ENCODE results near the gene DNAH9. TPM values are rescaled to one million over a fixed set of nuclear protein-coding genes. Genes with fewer than 3 reads are reported as not detected.

The DNAH9 gene
- total RNA-seq, 2 donors from 2014 or later, result not detected

DNA sequence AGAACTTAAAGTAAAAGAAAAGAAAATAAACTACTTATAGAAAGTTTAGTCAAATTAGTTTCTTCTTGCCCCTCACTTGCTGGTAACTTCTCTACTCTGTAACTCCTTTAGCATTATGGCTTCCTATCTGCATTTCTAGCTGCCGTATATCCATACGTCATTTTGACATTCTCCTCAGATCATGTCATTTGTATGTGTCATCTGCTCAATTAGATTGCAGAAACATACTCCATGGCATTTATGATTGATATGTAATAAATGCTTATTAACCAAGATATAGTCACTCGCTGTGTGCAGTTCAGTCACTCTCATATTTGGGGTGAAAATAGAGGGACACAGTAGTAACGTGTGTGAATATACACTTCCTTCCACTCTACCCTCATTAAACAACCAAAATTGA is 295.6 kb downstream of the DNAH9 start:
- no peak for ATAC-seq
- Mint-ChIP-seq H3K9me3 (peaks cover 0 to 4% of the 10 kb centered on the region in 2 donors), H3K36me3 (no peaks in the 10 kb centered on the region), H3K27ac (no peak overlapping the region)
- DNase-seq (ENCODE audit: low spot score in 2 of 2), result no peak

DNA sequence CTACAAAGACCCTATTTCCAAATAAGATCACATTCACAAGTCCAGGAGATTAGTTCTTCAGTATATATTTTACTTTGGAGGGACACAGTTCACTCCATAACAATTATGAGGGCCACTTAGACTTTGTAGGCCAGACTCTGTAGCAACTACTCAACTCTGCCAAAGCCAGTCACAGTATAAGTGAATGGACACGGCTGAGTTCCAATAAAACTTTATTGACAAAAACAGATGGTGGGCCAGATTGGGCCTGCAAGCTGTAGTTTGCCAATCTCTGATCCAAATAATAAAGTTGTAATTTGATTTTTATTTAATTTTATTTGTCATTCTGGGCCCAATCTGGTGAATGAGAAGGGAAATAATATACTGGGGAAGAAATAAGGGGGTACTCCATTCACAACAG is 297.9 kb downstream of the DNAH9 start:
- no peaks in the 10 kb centered on the region for H3K36me3 Mint-ChIP-seq
- H3K9me3 Mint-ChIP-seq, result peaks cover 0 to 4% of the 10 kb centered on the region in 2 donors
- ATAC-seq (no peak), DNase-seq (ENCODE audit: low spot score in 2 of 2) (no peak)
- H3K27ac Mint-ChIP-seq, result no peak overlapping the region

DNA sequence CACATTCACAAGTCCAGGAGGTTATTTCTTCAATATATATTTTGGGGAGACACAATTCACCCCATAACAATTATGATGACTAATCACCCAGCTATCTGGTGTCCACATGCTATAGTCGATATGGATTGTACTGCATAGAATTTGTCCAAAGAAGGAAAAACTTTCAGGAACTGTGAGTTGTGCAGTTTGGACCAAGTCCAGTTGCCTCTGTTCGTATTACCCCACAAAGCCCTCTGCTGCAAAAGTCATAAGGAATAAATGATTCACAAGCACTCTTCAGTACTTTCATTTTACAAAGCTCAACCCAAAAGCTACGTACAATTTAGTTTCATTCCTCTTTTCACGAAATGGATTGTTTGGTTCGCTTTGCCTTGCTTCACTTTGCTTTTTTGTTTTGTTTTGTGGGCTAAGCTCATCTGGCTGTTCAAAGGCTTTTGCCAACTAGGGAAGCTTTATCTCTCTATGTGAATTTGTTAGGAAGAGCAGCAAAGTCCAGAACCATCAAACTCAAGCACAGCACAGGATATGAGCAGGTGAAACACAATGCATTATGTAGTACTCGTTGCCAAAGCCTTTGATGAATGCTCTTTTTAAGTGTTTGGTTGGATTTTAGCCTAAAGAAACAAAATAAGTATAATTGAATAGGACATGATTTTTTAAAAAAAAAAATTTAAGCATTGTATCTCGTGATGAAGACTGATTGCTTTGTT is 300.4 kb downstream of the DNAH9 start:
- Mint-ChIP-seq H3K36me3 (no peaks in the 10 kb centered on the region), H3K27ac (no peak overlapping the region), H3K9me3 (peaks cover 0 to 3% of the 10 kb centered on the region in 2 donors)
- ATAC-seq (no peak), DNase-seq (ENCODE audit: low spot score in 2 of 2) (no peak)

DNA sequence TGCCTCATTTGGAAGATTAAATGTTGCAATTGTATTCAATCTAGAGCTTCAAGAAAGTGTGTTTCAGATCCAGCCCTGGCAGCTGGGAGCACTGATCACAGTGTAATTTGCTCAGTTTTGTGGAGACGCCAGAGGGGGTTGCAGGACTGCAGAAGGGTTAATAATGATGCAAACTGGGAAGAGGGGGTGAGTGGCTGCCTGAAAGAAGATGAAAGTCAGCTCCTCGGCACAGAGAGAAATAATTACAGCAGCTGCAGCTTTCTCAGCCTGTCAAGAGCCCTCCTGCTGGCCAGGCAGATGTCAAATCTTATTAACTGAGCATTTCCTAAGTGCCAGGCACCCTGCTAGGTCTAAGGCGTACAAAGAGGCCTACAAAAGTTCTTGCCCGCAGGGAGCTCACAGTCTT is 301.3 kb downstream of the DNAH9 start:
- ATAC-seq, result no peak

DNA sequence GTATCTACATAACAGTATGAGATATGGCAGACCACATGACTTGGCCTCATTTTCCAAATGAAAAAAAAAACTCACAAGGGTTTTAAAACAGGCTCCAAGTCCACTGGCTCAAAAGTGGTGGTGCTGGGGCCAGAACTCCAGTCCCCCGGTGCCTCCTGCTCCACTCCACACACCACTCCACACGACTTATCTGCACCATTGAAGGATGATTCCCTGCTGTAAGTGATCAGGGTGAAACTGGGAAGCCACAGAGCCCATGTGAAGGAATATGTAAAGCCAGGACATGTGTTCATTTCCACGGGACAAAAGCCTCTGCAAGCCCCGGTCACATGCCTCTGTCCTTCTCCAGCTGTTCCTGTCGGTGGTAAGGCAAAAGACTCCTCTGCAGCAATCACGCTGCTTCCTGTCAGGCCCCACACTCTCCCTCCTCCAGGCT is 301.8 kb downstream of the DNAH9 start:
- H3K27ac Mint-ChIP-seq, result no peak overlapping the region
- ATAC-seq, result no peak
- no peaks in the 10 kb centered on the region for H3K36me3 Mint-ChIP-seq
- no peak for DNase-seq (ENCODE audit: low spot score in 2 of 2)
- H3K9me3 Mint-ChIP-seq, result peaks cover 0 to 3% of the 10 kb centered on the region in 2 donors

More for the DNA sequence above, 301.3 kb downstream of the DNAH9 start:
- Mint-ChIP-seq H3K9me3 (peaks cover 0 to 3% of the 10 kb centered on the region in 2 donors), H3K36me3 (no peaks in the 10 kb centered on the region), H3K27ac (no peak overlapping the region)
- DNase-seq (ENCODE audit: low spot score in 2 of 2), result no peak

DNA sequence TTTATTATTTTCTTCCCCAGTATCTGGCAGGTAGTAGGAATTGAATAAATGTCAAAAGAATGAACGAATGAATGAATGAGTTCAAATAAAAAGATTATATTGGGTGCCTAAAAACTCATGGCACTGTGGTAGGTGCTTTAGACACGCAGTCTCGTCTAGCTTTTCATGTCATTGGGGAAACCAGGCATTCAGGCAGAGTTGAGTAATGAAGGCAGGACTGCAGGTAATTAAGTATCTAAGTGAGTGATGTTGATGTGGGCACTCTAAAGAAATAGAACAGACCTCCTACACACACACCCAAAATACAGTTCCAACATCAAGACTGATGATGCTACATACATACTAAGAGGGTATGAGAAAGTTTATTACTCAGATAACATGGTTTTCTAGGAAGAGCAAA is 302.4 kb downstream of the DNAH9 start:
- no peak for ATAC-seq
- Mint-ChIP-seq H3K27ac (no peak overlapping the region), H3K36me3 (no peaks in the 10 kb centered on the region), H3K9me3 (peaks cover 0 to 3% of the 10 kb centered on the region in 2 donors)
- no peak for DNase-seq (ENCODE audit: low spot score in 2 of 2)

DNA sequence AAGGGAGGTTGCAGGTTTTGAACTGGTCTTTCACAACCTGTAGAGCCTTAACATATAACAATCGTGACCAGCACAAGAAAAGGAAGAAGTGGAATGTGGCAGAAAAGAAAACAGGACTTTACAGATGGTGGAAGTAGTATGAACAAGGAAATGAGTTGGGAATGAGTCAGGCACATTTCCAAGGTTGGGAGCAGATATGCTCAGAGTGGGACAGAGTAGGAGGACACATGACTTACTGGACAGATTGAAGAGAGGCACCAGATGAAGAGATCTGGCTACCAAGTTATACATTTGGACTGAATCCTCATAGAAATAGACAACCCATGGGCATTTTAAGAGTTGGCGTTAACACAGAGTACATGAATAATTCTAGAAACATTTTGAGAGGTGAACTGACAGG is 303.7 kb downstream of the DNAH9 start:
- no peak for DNase-seq (ENCODE audit: low spot score in 2 of 2)
- Mint-ChIP-seq H3K27ac (no peak overlapping the region), H3K36me3 (no peaks in the 10 kb centered on the region), H3K9me3 (peaks cover 0 to 3% of the 10 kb centered on the region in 2 donors)
- no peak for ATAC-seq

DNA sequence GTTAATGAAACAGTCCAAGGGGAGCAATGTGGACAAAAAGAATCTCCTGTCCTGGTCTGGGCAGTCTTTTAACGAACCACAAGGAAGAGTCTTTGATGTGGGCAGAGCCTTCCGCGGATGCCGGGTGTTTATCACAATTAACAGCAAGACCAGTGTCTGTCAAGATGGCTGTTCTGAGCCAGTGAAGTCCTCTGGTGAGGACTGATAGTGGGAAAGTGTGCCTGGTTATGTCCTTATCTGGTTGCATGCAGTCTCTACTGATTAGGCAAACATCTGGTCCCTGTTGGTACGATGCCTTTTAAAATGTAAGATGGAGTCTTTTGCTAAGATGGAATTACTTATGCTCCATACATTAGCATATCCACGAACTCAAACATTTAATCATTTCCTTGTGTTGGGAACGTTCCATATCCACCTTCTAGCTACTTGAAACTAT is 310.5 kb downstream of the DNAH9 start:
- Mint-ChIP-seq H3K27ac (no peak overlapping the region), H3K36me3 (no peaks in the 10 kb centered on the region), H3K9me3 (peaks cover 11 to 20% of the 10 kb centered on the region in 2 donors)
- no peak for ATAC-seq
- no peak for DNase-seq (ENCODE audit: low spot score in 2 of 2)

DNA sequence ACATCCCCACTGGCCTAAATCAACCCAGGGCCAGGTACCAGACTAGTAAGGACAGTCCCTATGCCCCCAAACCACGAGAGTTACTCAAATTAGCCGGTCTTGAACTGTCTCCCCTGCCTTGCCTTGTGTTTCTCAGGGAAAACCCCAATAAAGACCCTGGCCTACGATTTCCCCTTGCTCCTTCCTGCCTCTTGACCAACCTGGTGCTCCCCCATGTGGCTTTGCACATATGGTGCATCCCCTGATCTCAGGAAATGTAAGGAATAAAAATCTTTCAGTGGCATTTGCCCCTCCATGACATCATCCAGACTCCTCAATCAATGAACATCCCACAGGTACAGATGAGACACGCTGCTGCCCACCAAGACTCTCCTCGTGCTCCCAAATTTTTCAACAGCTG is 311.1 kb downstream of the DNAH9 start:
- Mint-ChIP-seq H3K9me3 (peaks cover 11 to 20% of the 10 kb centered on the region in 2 donors), H3K27ac (no peak overlapping the region), H3K36me3 (no peaks in the 10 kb centered on the region)
- DNase-seq (ENCODE audit: low spot score in 2 of 2), result no peak
- ATAC-seq, result no peak

DNA sequence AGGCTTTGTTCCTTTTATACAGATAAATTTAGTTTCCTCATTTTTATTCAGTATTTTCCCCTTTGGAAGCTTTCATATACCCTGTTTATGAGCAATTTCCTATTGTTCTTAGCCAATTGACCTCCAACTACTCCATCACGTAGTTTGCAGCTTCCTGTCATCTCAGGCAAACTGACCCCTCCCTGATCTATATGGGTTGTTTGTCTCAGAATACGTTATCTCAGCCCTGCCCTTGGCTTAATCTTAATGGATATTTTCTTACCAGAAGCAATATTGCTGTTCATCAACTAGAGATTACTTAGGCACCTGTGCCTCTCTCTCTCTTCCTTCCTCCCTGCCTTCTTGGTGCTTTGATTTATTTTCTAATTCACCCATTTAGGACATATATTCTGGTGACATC is 317.8 kb downstream of the DNAH9 start:
- DNase-seq (ENCODE audit: low spot score in 2 of 2) (no peak), ATAC-seq (no peak)
- Mint-ChIP-seq H3K36me3 (peaks cover 0 to 7% of the 10 kb centered on the region in 2 donors), H3K27ac (no peak overlapping the region), H3K9me3 (peaks cover 26 to 27% of the 10 kb centered on the region in 2 donors)

DNA sequence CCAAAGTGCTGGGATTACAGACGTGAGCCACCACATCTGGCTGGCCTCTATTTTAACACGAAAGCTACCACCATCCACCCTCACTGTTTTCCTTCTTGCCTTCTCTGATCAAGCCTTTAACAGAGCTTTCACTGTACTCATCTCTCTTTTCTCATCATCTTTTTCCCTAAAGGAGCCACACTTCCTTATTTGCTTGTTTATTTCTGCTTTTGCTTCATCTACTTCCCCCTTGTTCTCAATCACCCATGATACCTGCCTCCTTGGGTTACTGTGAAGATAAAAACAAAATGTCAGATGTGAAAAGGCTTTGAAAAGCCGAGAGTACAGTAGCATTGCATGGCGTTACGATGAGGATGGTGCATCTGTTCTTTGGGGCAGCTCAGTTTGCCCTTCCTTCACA is 319.1 kb downstream of the DNAH9 start:
- H3K27ac Mint-ChIP-seq, result no peak overlapping the region
- H3K9me3 Mint-ChIP-seq, result peaks cover 19 to 22% of the 10 kb centered on the region in 2 donors
- no peak for ATAC-seq
- peaks cover 0 to 7% of the 10 kb centered on the region in 2 donors for H3K36me3 Mint-ChIP-seq
- DNase-seq (ENCODE audit: low spot score in 2 of 2), result no peak

DNA sequence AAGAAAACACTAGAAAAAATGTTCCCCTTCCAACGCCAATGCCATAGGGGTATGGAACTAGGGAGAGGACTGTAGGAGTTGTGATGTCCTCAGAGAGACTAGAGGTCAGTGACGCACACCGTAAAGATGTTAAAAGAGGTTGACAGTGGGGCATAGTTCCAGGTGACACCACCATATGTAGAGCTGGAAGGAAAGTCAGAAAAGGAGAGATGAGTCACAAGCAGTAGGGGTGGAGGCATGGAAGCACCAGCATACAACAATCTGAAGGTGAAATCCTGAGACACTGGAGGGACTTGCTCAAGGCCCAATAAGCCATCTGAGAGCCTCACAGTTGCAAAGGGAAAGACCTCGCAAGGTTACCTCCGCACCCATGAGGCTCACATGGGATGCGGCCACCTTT is 323.0 kb downstream of the DNAH9 start:
- DNase-seq (ENCODE audit: low spot score in 2 of 2), result no peak
- H3K36me3 Mint-ChIP-seq, result peaks cover 0 to 3% of the 10 kb centered on the region in 2 donors
- H3K27ac Mint-ChIP-seq, result no peak overlapping the region
- no peak for ATAC-seq
- H3K9me3 Mint-ChIP-seq, result peaks cover 13 to 18% of the 10 kb centered on the region in 2 donors

DNA sequence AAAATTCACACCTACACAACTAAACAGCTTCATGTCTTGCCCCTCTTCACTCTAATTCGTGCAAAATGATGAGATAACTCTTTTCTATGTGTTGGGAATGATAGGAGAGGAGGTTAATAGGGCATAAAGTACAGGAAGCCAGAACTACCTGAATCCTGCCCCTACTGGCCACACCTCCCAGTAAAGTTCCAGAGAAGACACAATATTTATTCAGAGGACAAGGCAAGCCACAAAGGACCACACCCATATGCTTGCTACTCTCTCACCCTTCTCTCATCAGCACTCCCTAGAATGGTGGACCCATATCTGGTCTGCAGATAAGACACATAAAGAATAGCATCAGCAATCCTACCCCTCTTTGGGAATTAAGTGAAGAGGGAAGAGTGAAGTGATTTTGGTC is 324.4 kb downstream of the DNAH9 start:
- DNase-seq (ENCODE audit: low spot score in 2 of 2), result no peak
- Mint-ChIP-seq H3K36me3 (no peaks in the 10 kb centered on the region), H3K27ac (no peak overlapping the region), H3K9me3 (peaks cover 4 to 13% of the 10 kb centered on the region in 2 donors)
- ATAC-seq, result no peak

DNA sequence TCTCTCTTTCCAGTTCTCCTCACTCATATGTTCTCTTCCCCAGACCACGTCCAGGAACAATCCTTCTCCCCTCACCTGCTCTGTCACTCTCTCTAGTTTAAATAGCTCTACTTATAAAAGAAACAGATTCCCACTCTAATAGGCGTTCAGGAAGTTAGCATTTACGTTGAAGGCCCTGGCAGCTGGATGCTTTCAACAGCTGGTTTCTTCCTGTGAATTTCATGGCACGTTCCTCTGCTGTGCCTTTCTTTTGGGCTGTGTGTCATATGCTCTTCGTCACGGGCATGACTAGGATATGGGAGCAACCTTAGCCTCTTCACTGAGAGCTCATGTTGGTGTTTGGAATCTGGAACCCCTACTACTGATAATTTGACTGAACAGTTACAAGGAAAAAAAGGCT is 325.8 kb downstream of the DNAH9 start:
- Mint-ChIP-seq H3K9me3 (peaks cover 0 to under 1% of the 10 kb centered on the region in 2 donors), H3K36me3 (no peaks in the 10 kb centered on the region), H3K27ac (no peak overlapping the region)
- DNase-seq (ENCODE audit: low spot score in 2 of 2) (no peak), ATAC-seq (no peak)

DNA sequence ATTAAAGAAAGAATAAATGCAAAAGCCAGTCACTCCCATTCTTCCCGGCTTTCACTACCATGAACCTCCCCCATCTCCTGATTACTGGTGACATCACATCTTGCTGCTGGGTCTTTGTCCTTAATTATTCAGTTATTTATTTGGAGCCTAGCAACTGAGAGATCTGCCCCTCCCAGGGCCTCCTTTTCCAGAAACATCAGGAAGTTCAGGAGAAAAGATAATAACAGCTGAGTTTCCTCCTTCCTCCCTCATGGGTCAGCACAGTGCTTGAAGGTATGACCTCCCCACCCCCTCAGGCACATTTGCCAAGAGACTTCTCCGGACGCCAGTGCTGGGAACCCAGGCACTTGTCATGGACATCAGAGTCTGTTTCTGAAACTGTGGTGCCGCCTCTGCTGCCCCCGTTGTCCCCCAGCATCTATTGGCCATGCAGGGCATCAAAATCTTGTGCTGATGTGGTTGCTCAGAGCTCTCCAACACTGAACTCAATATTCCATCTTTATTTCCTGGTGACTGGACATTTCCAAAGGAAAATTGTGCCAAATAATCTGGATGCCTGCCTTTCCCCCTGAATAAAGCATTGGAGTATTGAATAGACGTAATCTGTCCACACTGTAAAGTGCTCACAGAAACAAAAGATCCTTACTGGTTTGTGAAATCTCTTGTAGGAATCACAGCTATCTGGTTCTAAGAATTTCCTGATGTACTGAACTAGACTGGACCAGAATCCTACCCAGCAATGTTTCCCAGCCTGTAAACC is 327.2 kb downstream of the DNAH9 start:
- DNase-seq (ENCODE audit: low spot score in 2 of 2) (no peak), ATAC-seq (no peak)
- Mint-ChIP-seq H3K9me3 (no peaks in the 10 kb centered on the region), H3K36me3 (no peaks in the 10 kb centered on the region), H3K27ac (no peak overlapping the region)

DNA sequence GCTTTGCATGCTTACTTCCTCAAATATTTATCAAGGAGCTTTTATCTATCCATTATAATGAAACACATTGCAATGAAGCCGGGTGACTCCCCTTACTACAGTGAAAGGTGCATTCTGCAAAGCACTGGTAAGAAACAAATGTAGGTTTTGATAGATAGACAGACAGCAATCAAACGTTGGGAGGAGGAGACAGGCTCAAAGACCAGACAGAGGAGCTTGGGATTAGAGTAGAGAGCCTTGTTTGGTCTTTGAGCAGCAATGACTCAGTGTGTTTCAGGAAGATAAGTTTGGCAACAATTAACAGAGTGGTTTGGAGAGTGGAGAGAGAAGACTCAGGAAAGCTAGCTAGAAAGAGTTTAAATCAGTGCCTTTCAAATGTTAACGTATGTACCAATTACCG is 330.2 kb downstream of the DNAH9 start:
- H3K36me3 Mint-ChIP-seq, result no peaks in the 10 kb centered on the region
- ATAC-seq, result no peak
- no peak for DNase-seq (ENCODE audit: low spot score in 2 of 2)
- no peak overlapping the region for H3K27ac Mint-ChIP-seq
- H3K9me3 Mint-ChIP-seq, result no peaks in the 10 kb centered on the region

DNA sequence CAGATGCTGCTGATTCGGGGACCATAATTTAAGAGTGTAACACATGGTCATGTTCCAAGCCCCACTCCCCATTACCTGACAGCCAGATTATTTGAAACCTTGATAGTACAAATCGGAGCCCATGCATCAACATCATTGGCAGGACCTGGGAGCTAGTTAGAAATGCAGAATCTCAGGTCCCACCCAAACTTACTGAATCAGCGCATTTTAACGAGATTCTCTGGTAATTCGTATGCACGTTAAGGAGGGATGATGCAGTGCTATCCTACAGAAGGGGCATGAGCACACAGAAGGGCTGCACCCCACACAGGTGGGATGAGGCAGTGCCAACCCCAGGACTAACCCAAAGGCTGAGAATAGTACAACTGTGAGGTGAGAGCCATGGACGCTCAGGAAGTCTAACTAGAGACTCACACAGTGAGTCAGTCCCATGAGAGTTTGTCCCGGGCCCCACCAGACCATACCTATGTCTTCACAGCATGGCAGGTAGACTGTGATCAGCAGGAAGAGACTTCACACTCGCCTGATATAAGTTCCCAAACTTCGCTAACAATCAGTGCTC is 334.1 kb downstream of the DNAH9 start:
- ATAC-seq, result no peak
- H3K36me3 Mint-ChIP-seq, result no peaks in the 10 kb centered on the region
- no peaks in the 10 kb centered on the region for H3K9me3 Mint-ChIP-seq

More for the DNA sequence above, 334.1 kb downstream of the DNAH9 start:
- no peak overlapping the region for H3K27ac Mint-ChIP-seq
- DNase-seq (ENCODE audit: low spot score in 2 of 2), result no peak
